GM18907 (cell line): ENCODE measurements around the gene NME1.

Experiments
- ATAC-seq: cut with Tn5 transposase; IDR thresholded peaks from one replicate; pipeline ENCODE4 v1.9.1; 2021; ENCODE audit warnings: mild to moderate bottlenecking, moderate library complexity; ENCODE audit not compliant: unreplicated experiment

The NME1 gene

GRCh38 chr17:51189162-51189561, 35.8 kb downstream of the NME1 start:
- no peak for ATAC-seq

GRCh38 chr17:51189628-51190027, 36.3 kb downstream of the NME1 start:
- ATAC-seq, result no peak

GRCh38 chr17:51191895-51192294, 38.5 kb downstream of the NME1 start:
- ATAC-seq, result no peak

GRCh38 chr17:51197754-51198153, 44.4 kb downstream of the NME1 start:
- no peak for ATAC-seq

GRCh38 chr17:51200295-51200694, 46.9 kb downstream of the NME1 start:
- no peak for ATAC-seq

- no peak for ATAC-seq
Observed at GRCh38 chr17:51200846-51201245, 47.5 kb downstream of the NME1 start.

- no peak for ATAC-seq
Observed at GRCh38 chr17:51203838-51204237, 50.5 kb downstream of the NME1 start.
